Heart right ventricle (tissue), 16 donors: ENCODE measurements around the gene IER5. TPM values are rescaled to one million over a fixed set of nuclear protein-coding genes. Genes with fewer than 3 reads are reported as not detected.

ENCODE experiments used
- ATAC-seq, 8 donors: fragments of 200-7000 bp; cut with Tn5 transposase; one replicate each; pipeline ENCODE4 v1.9.1; 2020; ENCODE audit warnings: mild to moderate bottlenecking in 8 of 8, moderate library complexity in 8 of 8, moderate number of reproducible peaks in 1 of 8
- DNase-seq, 2 donors: peaks; one replicate each; pipeline ENCODE4 v3.0.0-alpha.2; 2020
- H3K27ac ChIP-seq, 10 donors: fragments of 200-600 bp; sonication (generic) in 2 of 10; one replicate each; pipeline versions ENCODE4 v1.5.0 to v1.8.0; 2020 to 2022; ENCODE audit warnings: mild to moderate bottlenecking in 3 of 10
- H3K27me3 ChIP-seq, 7 donors: fragments of 200-600 bp; one replicate each; pipeline ENCODE4 v1.8.0; 2021 to 2022; ENCODE audit warnings: mild to moderate bottlenecking in 2 of 7
- H3K36me3 ChIP-seq, 9 donors: fragments of 200-600 bp; sonication (generic) in 1 of 9; one replicate each; pipeline versions ENCODE4 v1.5.0 to v1.8.0; 2020 to 2022; ENCODE audit warnings: mild to moderate bottlenecking in 2 of 9
- H3K4me1 ChIP-seq, 9 donors: fragments of 200-600 bp; sonication (generic) in 1 of 9; one replicate each; pipeline versions ENCODE4 v1.5.0 to v1.8.0; 2020 to 2022; ENCODE audit warnings: mild to moderate bottlenecking in 4 of 9
- H3K4me3 ChIP-seq, 10 donors: fragments of 200-600 bp; sonication (generic) in 2 of 10; one replicate each; pipeline versions ENCODE4 v1.5.0 to v1.8.0; 2020 to 2022; ENCODE audit warnings: mild to moderate bottlenecking in 7 of 10, moderate library complexity in 2 of 10
- H3K9me3 ChIP-seq, 11 donors: fragments of 200-600 bp in 10 of 11; sonication (generic) in 2 of 11; one replicate each; pipeline versions ENCODE4 v1.5.0 to v1.8.0; 2013 to 2022; ENCODE audit warnings: mild to moderate bottlenecking in 2 of 11, control low read depth in 1 of 11, moderate library complexity in 1 of 11
- CTCF ChIP-seq, 9 donors: fragments of 200-600 bp; sonication (generic) in 2 of 9; IDR thresholded peaks; one replicate each; pipeline versions ENCODE4 v1.5.0 to v1.8.0; 2021 to 2022; ENCODE audit warnings: antibody characterized with exemption in 9 of 9, mild to moderate bottlenecking in 5 of 9, moderate library complexity in 1 of 9
- WGBS, 2 donors: extraction: QIAGEN DNeasy Blood & Tissue Kit; methylation state at CpG; one replicate each; pipeline ENCODE4 v1.1.7; 2013; ENCODE audit warnings: inconsistent platforms in 1 of 2; 5-methylcytosine and 5-hydroxymethylcytosine counted together
- intact Hi-C, 10 donors: fragments of 100-400 bp; cut with DNase I; formaldehyde crosslinking; loops; one replicate each; pipeline versions ENCODE4 v1.11.1 to v1.14.2; 2022
- polyA plus RNA-seq, 2 donors: library from polyadenylated mRNA; stranded (reverse); fragments of 200-250 nt; gene quantifications; one replicate each; pipeline ENCODE4 v1.2.3, GENCODE V29; 2013
- total RNA-seq, 10 donors: library from RNA; stranded (reverse); fragmentation: NEBNext Ultra II Directional in 3 of 10; extraction: Animal tissue kit (Norgen Biotek cat#: 25700) in 3 of 10; gene quantifications; one replicate each; pipeline versions ENCODE4 v1.2.1 to v1.2.4, GENCODE V29; 2021 to 2023
- donor health status: Arrhythmogenic right ventricular cardiomyopathy.
- donor health status: ischemic (EF 13 %, LVEDD 7.1; RV severe dilation, severe dysfunction).
- donor health status: healthy with polysubstance abuse.
- donor health status: DM: no; HTN: yes; CAD: no.
- donor health status: DM: no; HTN: no; CAD: no.
- donor health status: ischemic (EF 25% LVEDD 6.9; RV normal size, moderate dysfunction).
- donor health status: ischemic (EF 25% LVEDD 5.7; RV mildly dilated, moderate dysfunction).
- donor health status: healthy.
- donor health status: DM: yes; HTN: yes; CAD: no.
- donor health status: Ischemic cardiomyopathy.
- donor health status: ischemic (EF 35%, LVEDD 5.7; RV mildly dilated, moderate dysfunction).
- donor health status: nonischemic (EF 11% LVEDD 7.7; RV severe dilation, severe dysfunction).
- donor health status: DM: yes; HTN: yes; CAD: no.
- donor health status: PGD.
- donor health status: ischemic (EF 29% LVEDD 5.4; RV normal size, mild dysfunction).
- donor health status: nonischemic (EF 23%, LVEDD 6.1; RV moderate dilation, normal function).

IER5 gene
- total and polyA plus RNA-seq, 12 donors: 10.7 to 87.5 (median 18.7) TPM

- ATAC-seq (peak; percentile 93 to 97 (median 94)), DNase-seq (peak; percentile 94 to 98)
- H3K4me1 ChIP-seq: peaks cover 3 to 73% (median 46%) of the 10 kb centered on the region in 9 donors
- WGBS, 2 donors: 2 to 3% methylated on average over 50 to 104 of the region's 104 CpGs
- no peaks in the 10 kb centered on the region for H3K9me3 ChIP-seq
- H3K4me3 ChIP-seq: peak overlapping the region; percentile 69 to 93 (median 86)
- TF ChIP-seq CTCF (IDR thresholded peaks at IDR 0.05): no peak
- no peaks in the 10 kb centered on the region for H3K27me3 ChIP-seq
- no peaks in the 10 kb centered on the region for H3K36me3 ChIP-seq
- H3K27ac ChIP-seq: peak overlapping the region; percentile 80 to 97 (median 92)
- intact Hi-C loops: loop anchor here in 5 of 10 donors (2.0 to 5.0 kb wide), 3 partner anchors 15 to 37 kb away; partner anchors contain the start of gene IER5 (in 1 of the 5)
These were observed 16.9 kb downstream of the IER5 start for GRCh38 chr1:181105134-181106021.

GRCh38 chr1:181106022-181106312 lies 17.5 kb downstream of the IER5 start:
- H3K4me1 ChIP-seq: peaks cover 3 to 67% (median 46%) of the 10 kb centered on the region in 9 donors
- TF ChIP-seq CTCF (IDR thresholded peaks at IDR 0.05): no peak
- no peaks in the 10 kb centered on the region for H3K36me3 ChIP-seq
- no peaks in the 10 kb centered on the region for H3K27me3 ChIP-seq
- no peaks in the 10 kb centered on the region for H3K9me3 ChIP-seq
- no peak for DNase-seq
- ATAC-seq: no peak
- peak overlapping the region in 9 of 10 donors; percentile 69 to 93 (median 86) for H3K4me3 ChIP-seq
- intact Hi-C loops: loop anchor here in 2 of 10 donors (2.0 to 5.0 kb wide), 2 partner anchors 15 to 36 kb away; no protein-coding TSS in a partner anchor
- WGBS, 2 donors: 48 to 60% methylated on average over 3 of the region's 3 CpGs
- peak overlapping the region; percentile 13 to 97 (median 73) for H3K27ac ChIP-seq

- H3K9me3 ChIP-seq: no peaks in the 10 kb centered on the region
- H3K27ac ChIP-seq: peak overlapping the region in 8 of 10 donors; percentile 1 to 97 (median 78)
- H3K27me3 ChIP-seq: no peaks in the 10 kb centered on the region
- peaks cover 3 to 64% (median 46%) of the 10 kb centered on the region in 9 donors for H3K4me1 ChIP-seq
- peak overlapping the region in 1 of 10 donors; percentile 69 for H3K4me3 ChIP-seq
- 55 to 69% methylated on average over 6 of the region's 6 CpGs for WGBS, 2 donors
- TF ChIP-seq CTCF (IDR thresholded peaks at IDR 0.05): no peak
- ATAC-seq (no peak), DNase-seq (no peak)
- intact Hi-C loops: loop anchor here in 2 of 10 donors (2.0 to 5.0 kb wide), 2 partner anchors 16 to 36 kb away; no protein-coding TSS in a partner anchor
- no peaks in the 10 kb centered on the region for H3K36me3 ChIP-seq
These were observed 18.0 kb downstream of the IER5 start for GRCh38 chr1:181106479-181106878.

GRCh38 chr1:181107711-181108110 lies 19.2 kb downstream of the IER5 start:
- Histone ChIP-seq H3K9me3 (no peaks in the 10 kb centered on the region), H3K4me3 (no peak overlapping the region), H3K4me1 (peaks cover 8 to 65% (median 52%) of the 10 kb centered on the region in 9 donors), H3K36me3 (no peaks in the 10 kb centered on the region), H3K27me3 (no peaks in the 10 kb centered on the region), H3K27ac (peak overlapping the region in 3 of 10 donors; percentile 40 to 97 (median 50))
- TF ChIP-seq CTCF (IDR thresholded peaks at IDR 0.05): no peak
- 8 to 12% methylated on average over 2 of the region's 2 CpGs for WGBS, 2 donors
- ATAC-seq: no peak
- intact Hi-C loops: loop anchor here in 2 of 10 donors (2.0 to 5.0 kb wide), 2 partner anchors 17 to 35 kb away; no protein-coding TSS in a partner anchor
- no peak for DNase-seq
